ENCODE results near the gene FOXP1.

GRCh38 chr3:71593106-71593505 is 9.6 kb upstream of the FOXP1 start:
- TF ChIP-seq, protein P1, sequence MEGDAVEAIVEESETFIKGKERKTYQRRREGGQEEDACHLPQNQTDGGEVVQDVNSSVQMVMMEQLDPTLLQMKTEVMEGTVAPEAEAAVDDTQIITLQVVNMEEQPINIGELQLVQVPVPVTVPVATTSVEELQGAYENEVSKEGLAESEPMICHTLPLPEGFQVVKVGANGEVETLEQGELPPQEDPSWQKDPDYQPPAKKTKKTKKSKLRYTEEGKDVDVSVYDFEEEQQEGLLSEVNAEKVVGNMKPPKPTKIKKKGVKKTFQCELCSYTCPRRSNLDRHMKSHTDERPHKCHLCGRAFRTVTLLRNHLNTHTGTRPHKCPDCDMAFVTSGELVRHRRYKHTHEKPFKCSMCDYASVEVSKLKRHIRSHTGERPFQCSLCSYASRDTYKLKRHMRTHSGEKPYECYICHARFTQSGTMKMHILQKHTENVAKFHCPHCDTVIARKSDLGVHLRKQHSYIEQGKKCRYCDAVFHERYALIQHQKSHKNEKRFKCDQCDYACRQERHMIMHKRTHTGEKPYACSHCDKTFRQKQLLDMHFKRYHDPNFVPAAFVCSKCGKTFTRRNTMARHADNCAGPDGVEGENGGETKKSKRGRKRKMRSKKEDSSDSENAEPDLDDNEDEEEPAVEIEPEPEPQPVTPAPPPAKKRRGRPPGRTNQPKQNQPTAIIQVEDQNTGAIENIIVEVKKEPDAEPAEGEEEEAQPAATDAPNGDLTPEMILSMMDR (optimal IDR thresholded peaks at IDR 0.05 in 1 of 3, IDR thresholded peaks at IDR 0.05 in 1 of 3, conservative IDR thresholded peaks at IDR 0.05 in 1 of 3; ENCODE audit: extremely low read depth in 1 of 3, insufficient read depth in 2 of 3, low read length in 3 of 3), result no peak
- no peak for TF ChIP-seq EZH2 (IDR thresholded peaks at IDR 0.05; ENCODE audit: low read length)

All from keratinocyte (primary cell).